Measurements from ENCODE around the gene ZBTB37. TPM values are rescaled to one million over a fixed set of nuclear protein-coding genes. Genes with fewer than 3 reads are reported as not detected.
"Not testable (repeated sequence)": the region's sequence is repeated elsewhere in the genome, so short reads cannot be mapped to it uniquely, and the experiment has no call there.

Gene ZBTB37
- total RNA-seq, 2 donors from 2014 or later: 5.8 to 6.7 TPM

- TF ChIP-seq, protein P1, sequence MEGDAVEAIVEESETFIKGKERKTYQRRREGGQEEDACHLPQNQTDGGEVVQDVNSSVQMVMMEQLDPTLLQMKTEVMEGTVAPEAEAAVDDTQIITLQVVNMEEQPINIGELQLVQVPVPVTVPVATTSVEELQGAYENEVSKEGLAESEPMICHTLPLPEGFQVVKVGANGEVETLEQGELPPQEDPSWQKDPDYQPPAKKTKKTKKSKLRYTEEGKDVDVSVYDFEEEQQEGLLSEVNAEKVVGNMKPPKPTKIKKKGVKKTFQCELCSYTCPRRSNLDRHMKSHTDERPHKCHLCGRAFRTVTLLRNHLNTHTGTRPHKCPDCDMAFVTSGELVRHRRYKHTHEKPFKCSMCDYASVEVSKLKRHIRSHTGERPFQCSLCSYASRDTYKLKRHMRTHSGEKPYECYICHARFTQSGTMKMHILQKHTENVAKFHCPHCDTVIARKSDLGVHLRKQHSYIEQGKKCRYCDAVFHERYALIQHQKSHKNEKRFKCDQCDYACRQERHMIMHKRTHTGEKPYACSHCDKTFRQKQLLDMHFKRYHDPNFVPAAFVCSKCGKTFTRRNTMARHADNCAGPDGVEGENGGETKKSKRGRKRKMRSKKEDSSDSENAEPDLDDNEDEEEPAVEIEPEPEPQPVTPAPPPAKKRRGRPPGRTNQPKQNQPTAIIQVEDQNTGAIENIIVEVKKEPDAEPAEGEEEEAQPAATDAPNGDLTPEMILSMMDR (IDR thresholded peaks at IDR 0.05): no peak
Observed at GRCh38 chr1:173856014-173856413, 12.2 kb upstream of the ZBTB37 start.

GRCh38 chr1:173856903-173857302 is 11.3 kb upstream of the ZBTB37 start:
- Histone ChIP-seq H3K27ac (no peak overlapping the region), H3K4me3 (no peak overlapping the region), H3K27me3 (no peaks in the 10 kb centered on the region), H3K9ac (ENCODE audit: low read depth in 2 of 2, low read length in 2 of 2) (no peak overlapping the region), H3K4me1 (no peaks in the 10 kb centered on the region), H3K9me3 (no peaks in the 10 kb centered on the region), H3K36me3 (peaks cover 7% of the 10 kb centered on the region)
- intact Hi-C loops (cut with DNase I): no loop called here
- TF ChIP-seq, protein P1 (IDR thresholded peaks at IDR 0.05): no peak
- no peak for DNase-seq

More at GRCh38 chr1:173856014-173856413, 12.2 kb upstream of the ZBTB37 start:
- H3K27me3 ChIP-seq: no peaks in the 10 kb centered on the region
- H3K4me1 ChIP-seq: no peaks in the 10 kb centered on the region
- H3K27ac ChIP-seq: no peak overlapping the region
- H3K9ac ChIP-seq (ENCODE audit: low read depth in 2 of 2, low read length in 2 of 2): no peak overlapping the region
- intact Hi-C loops (cut with DNase I): no loop called here
- peaks cover 7% of the 10 kb centered on the region for H3K36me3 ChIP-seq
- no peak overlapping the region for H3K4me3 ChIP-seq
- no peaks in the 10 kb centered on the region for H3K9me3 ChIP-seq
- no peak for DNase-seq

GRCh38 chr1:173857363-173857917 is 10.7 kb upstream of the ZBTB37 start:
- Histone ChIP-seq H3K27ac (no peak overlapping the region), H3K27me3 (no peaks in the 10 kb centered on the region), H3K4me1 (no peaks in the 10 kb centered on the region), H3K36me3 (peaks cover 7% of the 10 kb centered on the region), H3K9me3 (no peaks in the 10 kb centered on the region), H3K4me3 (no peak overlapping the region), H3K9ac (ENCODE audit: low read depth in 2 of 2, low read length in 2 of 2) (no peak overlapping the region)
- intact Hi-C loops (cut with DNase I): no loop called here
- TF ChIP-seq, protein P1 (IDR thresholded peaks at IDR 0.05): no peak
- DNase-seq: no peak

DNA sequence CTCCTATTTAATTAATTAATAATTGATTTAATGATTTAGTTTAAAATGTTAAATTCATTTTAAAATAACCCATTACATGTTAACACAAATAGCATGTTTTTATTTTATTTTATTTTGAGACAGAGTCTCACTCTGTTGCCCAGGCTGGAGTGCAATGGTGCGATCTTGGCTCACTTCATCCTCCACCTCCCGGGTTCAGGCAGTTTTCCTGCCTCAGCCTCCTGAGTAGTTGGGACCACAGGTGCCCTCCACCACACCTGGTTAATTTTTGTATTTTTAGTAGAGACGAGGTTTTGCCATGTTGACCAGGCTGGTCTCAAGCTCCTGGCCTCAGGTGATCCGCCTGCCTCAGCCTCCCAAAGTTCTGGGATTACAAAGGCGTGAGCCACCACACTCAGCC is 8.6 kb upstream of the ZBTB37 start:
- H3K27me3 ChIP-seq; H3K9ac ChIP-seq (ENCODE audit: low read depth in 2 of 2, low read length in 2 of 2); H3K4me1 ChIP-seq; H3K27ac ChIP-seq; H3K4me3 ChIP-seq; H3K9me3 ChIP-seq; intact Hi-C loops (cut with DNase I); DNase-seq; H3K36me3 ChIP-seq: not testable (repeated sequence)

DNA sequence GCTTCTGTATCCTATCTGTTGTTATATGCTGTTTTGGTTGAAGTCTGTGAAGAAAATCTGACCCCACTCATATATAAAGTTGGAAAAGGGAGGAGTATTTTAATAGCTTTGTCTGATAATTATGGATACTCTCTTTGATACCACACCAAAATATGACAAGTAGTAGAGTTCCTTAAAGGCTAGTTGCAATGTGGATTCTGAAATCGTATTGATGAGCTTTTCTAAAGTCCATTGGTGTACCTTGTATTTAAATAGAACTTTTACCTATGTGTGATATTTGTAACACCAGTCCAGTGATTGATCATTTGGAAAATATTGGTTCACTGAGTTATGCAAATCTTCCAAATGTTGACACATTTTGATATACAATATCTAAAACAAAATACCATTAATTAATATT is 8.1 kb upstream of the ZBTB37 start:
- H3K27ac ChIP-seq: no peak overlapping the region
- H3K9ac ChIP-seq (ENCODE audit: low read depth in 2 of 2, low read length in 2 of 2): no peak overlapping the region
- H3K4me3 ChIP-seq: no peak overlapping the region
- no peaks in the 10 kb centered on the region for H3K9me3 ChIP-seq
- H3K4me1 ChIP-seq: peaks cover 1% of the 10 kb centered on the region
- TF ChIP-seq, protein P1 (IDR thresholded peaks at IDR 0.05): no peak
- H3K27me3 ChIP-seq: no peaks in the 10 kb centered on the region
- intact Hi-C loops (cut with DNase I): no loop called here
- H3K36me3 ChIP-seq: peaks cover 6% of the 10 kb centered on the region
- DNase-seq: no peak

GRCh38 chr1:173861731-173862145 is 6.4 kb upstream of the ZBTB37 start:
- Histone ChIP-seq H3K4me1 (peaks cover 5% of the 10 kb centered on the region), H3K36me3 (peaks cover 6% of the 10 kb centered on the region), H3K9ac (ENCODE audit: low read depth in 2 of 2, low read length in 2 of 2) (no peak overlapping the region), H3K27me3 (no peaks in the 10 kb centered on the region), H3K4me3 (no peak overlapping the region), H3K27ac (no peak overlapping the region), H3K9me3 (no peaks in the 10 kb centered on the region)
- no peak for DNase-seq
- TF ChIP-seq, protein P1 (IDR thresholded peaks at IDR 0.05): no peak
- intact Hi-C loops (cut with DNase I): no loop called here

GRCh38 chr1:173862146-173862768 is 5.9 kb upstream of the ZBTB37 start:
- H3K36me3 ChIP-seq: not testable (repeated sequence)

More at GRCh38 chr1:173862146-173862768, 5.9 kb upstream of the ZBTB37 start:
- H3K27me3 ChIP-seq; intact Hi-C loops (cut with DNase I); H3K4me3 ChIP-seq; DNase-seq; H3K9me3 ChIP-seq; H3K4me1 ChIP-seq; H3K9ac ChIP-seq (ENCODE audit: low read depth in 2 of 2, low read length in 2 of 2); H3K27ac ChIP-seq: not testable (repeated sequence)
